GM23338 (cell line): ENCODE results near the gene IL1RAPL2. TPM values are rescaled to one million over a fixed set of nuclear protein-coding genes. Genes with fewer than 3 reads are reported as not detected.

Source experiments
- CREB1 ChIP-seq: fragments of 250-450 bp; sonication (Bioruptor Pico); IDR thresholded peaks from 2 replicates; pipeline ENCODE4 v1.5.0; 2020; ENCODE audit warnings: low read depth, mild to moderate bottlenecking, moderate library complexity
- CTCF ChIP-seq, 2 experiments: fragments of 200-600 bp in 1 of 2; sonication (generic) in 1 of 2; conservative IDR thresholded peaks; 2 replicates each; pipeline versions ENCODE4 v1.5.1 to v1.6.1; 2016 to 2017; ENCODE audit warnings: antibody characterized with exemption in 2 of 2, low read depth in 2 of 2, mild to moderate bottlenecking in 2 of 2, moderate library complexity in 1 of 2
- EZH2 ChIP-seq: fragments of 200-600 bp; sonication (generic); IDR thresholded peaks from one replicate; pipeline ENCODE4 v1.8.0; 2017; ENCODE audit warnings: antibody characterized with exemption, mild to moderate bottlenecking, low read depth; ENCODE audit not compliant: unreplicated experiment
- EZH2phosphoT487 ChIP-seq: fragments of 200-600 bp; sonication (generic); IDR thresholded peaks from one replicate; pipeline ENCODE4 v1.8.1; 2018; ENCODE audit warnings: antibody characterized with exemption; ENCODE audit not compliant: unreplicated experiment
- POLR2AphosphoS5 ChIP-seq: IDR thresholded peaks from 2 replicates; pipeline ENCODE4 v1.6.1; 2016; ENCODE audit warnings: antibody characterized with exemption, low read depth
- ZNF114 ChIP-seq: fragments of 250-450 bp; sonication (Bioruptor Pico); IDR thresholded peaks from 2 replicates; pipeline ENCODE4 v1.5.0; 2020; ENCODE audit warnings: mild to moderate bottlenecking, moderate library complexity
- ZNF462 ChIP-seq: fragments of 250-450 bp; sonication (Bioruptor Pico); IDR thresholded peaks from 2 replicates; pipeline ENCODE4 v1.5.0; 2020; ENCODE audit warnings: mild to moderate bottlenecking, moderate library complexity
- polyA plus RNA-seq: library from polyadenylated mRNA; unstranded; fragments of >200 nt; fragmentation: Nextera tagmentation; extraction: Ambion mirVana; gene quantifications from 2 replicates; pipeline ENCODE4 v1.2.1, GENCODE V29; 2016
- total RNA-seq: library from RNA; depleted of rRNA; stranded (reverse); fragments of >200 nt; shearing (Covaris generic); gene quantifications from 2 replicates; pipeline ENCODE4 v1.2.3, GENCODE V29; 2014
- TF ChIP-seq, protein P1 (sequence below): IDR thresholded peaks from 2 replicates; pipeline ENCODE4 v1.6.1; 2016; ENCODE audit warnings: antibody characterized with exemption

IL1RAPL2 gene
- total and polyA plus RNA-seq, 2 experiments from 2014 or later = 0.80 to 0.94 TPM

GRCh38 chrX:105744946-105745345, 1178.9 kb downstream of the IL1RAPL2 start (continued):
- TF ChIP-seq ZNF462 (CRISPR knock-in tag) (no peak), CREB1 (CRISPR knock-in tag) (no peak), POLR2AphosphoS5 (no peak), EZH2phosphoT487 (no peak), ZNF114 (CRISPR knock-in tag) (no peak), EZH2 (no peak), CTCF (conservative IDR thresholded peaks at IDR 0.05; ENCODE audit: low read depth in 2 of 2) (no peak)
- TF ChIP-seq, protein P1, sequence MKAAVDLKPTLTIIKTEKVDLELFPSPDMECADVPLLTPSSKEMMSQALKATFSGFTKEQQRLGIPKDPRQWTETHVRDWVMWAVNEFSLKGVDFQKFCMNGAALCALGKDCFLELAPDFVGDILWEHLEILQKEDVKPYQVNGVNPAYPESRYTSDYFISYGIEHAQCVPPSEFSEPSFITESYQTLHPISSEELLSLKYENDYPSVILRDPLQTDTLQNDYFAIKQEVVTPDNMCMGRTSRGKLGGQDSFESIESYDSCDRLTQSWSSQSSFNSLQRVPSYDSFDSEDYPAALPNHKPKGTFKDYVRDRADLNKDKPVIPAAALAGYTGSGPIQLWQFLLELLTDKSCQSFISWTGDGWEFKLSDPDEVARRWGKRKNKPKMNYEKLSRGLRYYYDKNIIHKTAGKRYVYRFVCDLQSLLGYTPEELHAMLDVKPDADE = no peak
